H9 (cell line): ENCODE results near the gene COL19A1. TPM values are rescaled to one million over a fixed set of nuclear protein-coding genes. Genes with fewer than 3 reads are reported as not detected.

Experiments used
- DNase-seq: peaks from one replicate; pipeline ENCODE4 v3.0.0-alpha.2; 2017
- H2AFZ ChIP-seq: one replicate; pipeline ENCODE4 v1.6.1; 2013; ENCODE audit warnings: mild to moderate bottlenecking, low read length, control low read depth, moderate library complexity
- H2AK5ac ChIP-seq: 2 replicates; pipeline ENCODE4 v1.6.1; 2013; ENCODE audit warnings: low read length, control low read depth, mixed read lengths; ENCODE audit not compliant: insufficient read length
- H2BK120ac ChIP-seq: one replicate; pipeline ENCODE4 v1.6.1; 2013; ENCODE audit warnings: low read depth, mild to moderate bottlenecking, low read length, control low read depth, inconsistent platforms; ENCODE audit not compliant: poor library complexity, severe bottlenecking
- H2BK12ac ChIP-seq: 2 replicates; pipeline ENCODE4 v1.6.1; 2013; ENCODE audit warnings: low read length, control low read depth, mixed read lengths, low read depth; ENCODE audit not compliant: insufficient read length
- H2BK15ac ChIP-seq: 2 replicates; pipeline ENCODE4 v1.6.1; 2013; ENCODE audit warnings: low read depth, low read length, control low read depth
- H2BK20ac ChIP-seq: one replicate; pipeline ENCODE4 v1.6.1; 2013; ENCODE audit warnings: low read depth, mild to moderate bottlenecking, low read length, control low read depth, inconsistent platforms; ENCODE audit not compliant: poor library complexity, severe bottlenecking
- H2BK5ac ChIP-seq: 2 replicates; pipeline ENCODE4 v1.6.1; 2013; ENCODE audit warnings: low read length, control low read depth, mixed read lengths; ENCODE audit not compliant: insufficient read length
- H3K14ac ChIP-seq: 2 replicates; pipeline ENCODE4 v1.6.1; 2013; ENCODE audit warnings: low read length, control low read depth; ENCODE audit not compliant: insufficient read depth
- H3K18ac ChIP-seq: 2 replicates; pipeline ENCODE4 v1.6.1; 2013; ENCODE audit warnings: low read depth, mild to moderate bottlenecking, mixed read lengths, low read length, control low read depth; ENCODE audit not compliant: insufficient read length
- H3K23ac ChIP-seq: 2 replicates; pipeline ENCODE4 v1.6.1; 2013; ENCODE audit warnings: low read length, control low read depth, mixed read lengths, low read depth; ENCODE audit not compliant: insufficient read length
- H3K23me2 ChIP-seq: 2 replicates; pipeline ENCODE4 v1.6.1; 2013; ENCODE audit warnings: low read depth, mild to moderate bottlenecking, mixed read lengths, low read length, control low read depth; ENCODE audit not compliant: insufficient read length, poor library complexity, severe bottlenecking
- H3K27ac ChIP-seq: 2 replicates; pipeline ENCODE4 v1.5.1; 2013; ENCODE audit warnings: low read length, control low read depth, mixed read lengths, low read depth; ENCODE audit not compliant: insufficient read length
- H3K27me3 ChIP-seq: 2 replicates; pipeline ENCODE4 v1.6.1; 2013; ENCODE audit warnings: low read length, control low read depth, inconsistent platforms; ENCODE audit not compliant: insufficient read depth
- H3K4ac ChIP-seq: 2 replicates; pipeline ENCODE4 v1.6.1; 2013; ENCODE audit warnings: low read depth, mild to moderate bottlenecking, control low read depth, inconsistent platforms, low read length, moderate library complexity
- H3K4me1 ChIP-seq: 2 replicates; pipeline ENCODE4 v1.6.1; 2013; ENCODE audit warnings: low read length, control low read depth, inconsistent platforms; ENCODE audit not compliant: insufficient read depth
- H3K4me2 ChIP-seq: 2 replicates; pipeline ENCODE4 v1.6.1; 2013; ENCODE audit warnings: low read length, control low read depth, mixed read lengths; ENCODE audit not compliant: insufficient read length, insufficient read depth
- H3K56ac ChIP-seq: 2 replicates; pipeline ENCODE4 v1.6.1; 2013; ENCODE audit warnings: low read depth, mild to moderate bottlenecking, mixed read lengths, low read length, control low read depth; ENCODE audit not compliant: insufficient read length
- H3K79me1 ChIP-seq: 2 replicates; pipeline ENCODE4 v1.6.1; 2013; ENCODE audit warnings: low read depth, mild to moderate bottlenecking, moderate library complexity, low read length, control low read depth, inconsistent platforms; ENCODE audit not compliant: insufficient read depth, poor library complexity, severe bottlenecking
- H3K79me2 ChIP-seq: 2 replicates; pipeline ENCODE4 v1.6.1; 2013; ENCODE audit warnings: low read length, control low read depth, inconsistent platforms; ENCODE audit not compliant: insufficient read depth
- H3K9ac ChIP-seq: 2 replicates; pipeline ENCODE4 v1.6.1; 2013; ENCODE audit warnings: low read length, control low read depth, mixed read lengths; ENCODE audit not compliant: insufficient read length; ENCODE audit errors: extremely low read depth
- H3K9me3 ChIP-seq: one replicate; pipeline ENCODE4 v1.6.1; 2013; ENCODE audit warnings: low read depth, low read length, inconsistent platforms; ENCODE audit not compliant: control insufficient read depth
- H3T11ph ChIP-seq: one replicate; pipeline ENCODE4 v1.6.1; 2013; ENCODE audit warnings: mild to moderate bottlenecking, low read length, control low read depth, inconsistent platforms
- H4K20me1 ChIP-seq: one replicate; pipeline ENCODE4 v1.6.1; 2013; ENCODE audit not compliant: control insufficient read depth, insufficient read length, insufficient read depth
- H4K5ac ChIP-seq: 2 replicates; pipeline ENCODE4 v1.6.1; 2013; ENCODE audit warnings: low read depth, mild to moderate bottlenecking, mixed read lengths, low read length, control low read depth; ENCODE audit not compliant: insufficient read length
- H4K8ac ChIP-seq: replicated peaks from 2 replicates; pipeline ENCODE4 v1.6.1; 2013; ENCODE audit warnings: low read length, control low read depth, mixed read lengths, low read depth; ENCODE audit not compliant: insufficient read length
- H4K91ac ChIP-seq: 2 replicates; pipeline ENCODE4 v1.6.1; 2013; ENCODE audit warnings: low read depth, mild to moderate bottlenecking, moderate library complexity, mixed read lengths, low read length, control low read depth; ENCODE audit not compliant: insufficient read length
- H3K27ac Mint-ChIP-seq, 3 experiments: 2 replicates in 2 of 3; 3 replicates in 1 of 3; pipeline ENCODE4 v1.8.0; 2020 to 2021; ENCODE audit warnings: mixed read lengths in 3 of 3, mild to moderate bottlenecking in 1 of 3, moderate library complexity in 1 of 3
- H3K27me3 Mint-ChIP-seq: 2 replicates; pipeline ENCODE4 v1.8.0; 2021; ENCODE audit warnings: low read depth, mild to moderate bottlenecking, moderate library complexity, mixed read lengths
- H3K36me3 Mint-ChIP-seq, 3 experiments: 2 replicates in 2 of 3; 3 replicates in 1 of 3; pipeline ENCODE4 v1.8.0; 2020 to 2021; ENCODE audit warnings: low read depth in 3 of 3, mixed read lengths in 3 of 3; ENCODE audit not compliant: insufficient read depth in 1 of 3
- H3K4me1 Mint-ChIP-seq, 2 experiments: 2 replicates each; pipeline ENCODE4 v1.8.0; 2020; ENCODE audit warnings: mixed read lengths in 2 of 2
- H3K4me3 Mint-ChIP-seq, 2 experiments: 2 replicates in 1 of 2; 3 replicates in 1 of 2; pipeline ENCODE4 v1.8.0; 2020 to 2021; ENCODE audit warnings: mild to moderate bottlenecking in 2 of 2, mixed read lengths in 2 of 2, moderate library complexity in 1 of 2
- H3K9me3 Mint-ChIP-seq, 2 experiments: 2 replicates in 1 of 2; 3 replicates in 1 of 2; pipeline ENCODE4 v1.8.0; 2020; ENCODE audit warnings: mild to moderate bottlenecking in 2 of 2, mixed read lengths in 2 of 2, moderate library complexity in 1 of 2
- WGBS: extraction: QIAGEN DNeasy Blood & Tissue Kit; methylation state at CpG from one replicate; pipeline ENCODE4 v1.1.7; 2013; ENCODE audit warnings: missing lambda C conversion rate, low lambda C conversion rate, mixed read lengths; ENCODE audit not compliant: insufficient read length; ENCODE audit errors: extremely low coverage; 5-methylcytosine and 5-hydroxymethylcytosine counted together
- total RNA-seq: library from RNA; stranded (reverse); gene quantifications from 2 replicates; pipeline ENCODE4 v1.2.1, GENCODE V29; 2021
- TF ChIP-seq, protein P1 (sequence below): fragments of 200-600 bp; sonication (generic); conservative IDR thresholded peaks from 3 replicates; pipeline ENCODE4 v1.8.0; 2021; ENCODE audit warnings: antibody characterized with exemption, mild to moderate bottlenecking

The COL19A1 gene
- total RNA-seq, 1 experiment from 2014 or later = not detected

GRCh38 chr6:70164556-70164955 is 298.2 kb downstream of the COL19A1 start:
- Mint-ChIP-seq H3K27ac (no peak overlapping the region), H3K4me1 (peaks cover 7 to 8% of the 10 kb centered on the region in 2 experiments), H3K9me3 (no peaks in the 10 kb centered on the region), H3K36me3 (no peaks in the 10 kb centered on the region), H3K27me3 (peaks cover 7% of the 10 kb centered on the region), H3K4me3 (no peak overlapping the region)
- no peak overlapping the region for H2AK5ac ChIP-seq
- no peaks in the 10 kb centered on the region for H3K9me3 ChIP-seq
- H3K23me2 ChIP-seq = no peaks in the 10 kb centered on the region
- no peak overlapping the region for H3K18ac ChIP-seq
- no peak overlapping the region for H3K9ac ChIP-seq
- H3K23ac ChIP-seq = no peak overlapping the region
- H2AFZ ChIP-seq = no peak overlapping the region
- TF ChIP-seq, protein P1, sequence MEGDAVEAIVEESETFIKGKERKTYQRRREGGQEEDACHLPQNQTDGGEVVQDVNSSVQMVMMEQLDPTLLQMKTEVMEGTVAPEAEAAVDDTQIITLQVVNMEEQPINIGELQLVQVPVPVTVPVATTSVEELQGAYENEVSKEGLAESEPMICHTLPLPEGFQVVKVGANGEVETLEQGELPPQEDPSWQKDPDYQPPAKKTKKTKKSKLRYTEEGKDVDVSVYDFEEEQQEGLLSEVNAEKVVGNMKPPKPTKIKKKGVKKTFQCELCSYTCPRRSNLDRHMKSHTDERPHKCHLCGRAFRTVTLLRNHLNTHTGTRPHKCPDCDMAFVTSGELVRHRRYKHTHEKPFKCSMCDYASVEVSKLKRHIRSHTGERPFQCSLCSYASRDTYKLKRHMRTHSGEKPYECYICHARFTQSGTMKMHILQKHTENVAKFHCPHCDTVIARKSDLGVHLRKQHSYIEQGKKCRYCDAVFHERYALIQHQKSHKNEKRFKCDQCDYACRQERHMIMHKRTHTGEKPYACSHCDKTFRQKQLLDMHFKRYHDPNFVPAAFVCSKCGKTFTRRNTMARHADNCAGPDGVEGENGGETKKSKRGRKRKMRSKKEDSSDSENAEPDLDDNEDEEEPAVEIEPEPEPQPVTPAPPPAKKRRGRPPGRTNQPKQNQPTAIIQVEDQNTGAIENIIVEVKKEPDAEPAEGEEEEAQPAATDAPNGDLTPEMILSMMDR = no peak
- H2BK12ac ChIP-seq = no peak overlapping the region
- H2BK5ac ChIP-seq = no peak overlapping the region
- H3T11ph ChIP-seq = no peak overlapping the region
- H2BK15ac ChIP-seq = no peak overlapping the region
- H2BK20ac ChIP-seq = no peak overlapping the region
- no peaks in the 10 kb centered on the region for H3K79me1 ChIP-seq
- H3K4ac ChIP-seq = no peak overlapping the region
- no peaks in the 10 kb centered on the region for H3K79me2 ChIP-seq
- no peaks in the 10 kb centered on the region for H4K20me1 ChIP-seq
- no peaks in the 10 kb centered on the region for H3K4me1 ChIP-seq
- H3K4me2 ChIP-seq = no peak overlapping the region
- no peak overlapping the region for H3K27ac ChIP-seq
- no peak overlapping the region for H4K5ac ChIP-seq
- no CpG with 5 or more reads among the region's 2 CpGs for WGBS
- no peak overlapping the region for H4K8ac ChIP-seq
- no peak overlapping the region for H4K91ac ChIP-seq
- H2BK120ac ChIP-seq = no peak overlapping the region
- DNase-seq = no peak
- H3K27me3 ChIP-seq = no peaks in the 10 kb centered on the region
- no peak overlapping the region for H3K14ac ChIP-seq
- no peak overlapping the region for H3K56ac ChIP-seq
